ENCODE results near the gene EPX. TPM values are rescaled to one million over a fixed set of nuclear protein-coding genes. Genes with fewer than 3 reads are reported as not detected.
A peak's percentile ranks its signal among the peaks of the same experiment; 100 is the strongest.

The EPX gene
- total RNA-seq, 2 experiments from 2014 or later, result not detected

DNA sequence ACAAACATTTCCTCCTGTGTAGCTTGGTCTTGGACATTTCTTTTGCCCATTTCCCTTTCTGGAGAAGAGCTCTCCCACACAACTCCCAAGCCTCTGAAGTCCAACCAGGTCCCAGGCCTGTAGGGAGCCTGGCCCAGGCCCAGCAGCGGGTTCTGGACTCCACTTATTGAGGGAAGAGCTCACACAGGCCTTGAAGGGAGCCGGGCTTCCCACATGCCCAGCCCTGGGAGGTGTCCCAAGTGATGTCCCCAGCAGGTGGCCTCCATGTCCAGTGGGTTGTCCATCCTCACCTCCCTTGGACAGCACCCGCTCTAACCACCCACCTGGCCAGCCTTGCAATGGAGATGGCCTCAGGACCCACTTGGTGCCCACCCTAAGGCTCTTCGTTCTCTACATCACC is 5.9 kb upstream of the EPX start:
- Mint-ChIP-seq H3K4me1 (no peaks in the 10 kb centered on the region), H3K9me3 (ENCODE audit: low read depth) (no peaks in the 10 kb centered on the region), H3K36me3 (ENCODE audit: low read depth) (no peaks in the 10 kb centered on the region), H3K27ac (no peak overlapping the region), H3K27me3 (peaks cover 2% of the 10 kb centered on the region), H3K4me3 (no peak overlapping the region)
- CTCF ChIA-PET, result interaction anchor here (0.6 to 1.4 kb wide), 4 partner anchors 14 to 504 kb away, joined by 3 to 5 read pairs (median 4); no protein-coding TSS in a partner anchor
- intact Hi-C loops (cut with DNase I, micrococcal nuclease), result no loop called here
- DNase-seq, result no peak
- no peak for ATAC-seq
- POLR2A ChIA-PET, result no interaction called here

DNA sequence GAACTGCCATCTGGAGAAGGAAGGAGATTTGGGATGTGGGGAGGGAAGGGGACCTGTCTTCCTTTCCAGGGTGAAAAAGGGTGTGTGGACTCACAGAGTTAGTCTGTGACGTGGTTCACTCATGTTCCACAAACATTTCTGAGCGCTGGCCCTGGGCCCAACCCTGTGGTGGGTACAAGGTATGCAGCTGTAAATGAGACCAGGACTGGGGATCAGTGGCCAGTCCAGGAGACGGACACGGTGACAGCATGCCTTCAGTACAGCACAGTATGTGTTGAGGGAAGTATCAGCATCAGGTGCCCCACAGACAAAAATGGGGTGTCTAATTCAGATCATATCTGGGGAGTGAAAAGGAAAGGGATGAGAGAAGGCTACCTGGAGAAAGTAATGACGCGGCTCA is 5.5 kb upstream of the EPX start:
- Mint-ChIP-seq H3K27me3 (peaks cover 2% of the 10 kb centered on the region), H3K4me3 (no peak overlapping the region), H3K9me3 (ENCODE audit: low read depth) (no peaks in the 10 kb centered on the region), H3K27ac (no peak overlapping the region), H3K4me1 (no peaks in the 10 kb centered on the region), H3K36me3 (ENCODE audit: low read depth) (no peaks in the 10 kb centered on the region)
- DNase-seq (no peak), ATAC-seq (no peak)
- ChIA-PET POLR2A (no interaction called here), CTCF (interaction anchor here (1.4 kb wide), 2 partner anchors 13 to 15 kb away, joined by 3 to 5 read pairs; no protein-coding TSS in a partner anchor)
- intact Hi-C loops (cut with DNase I, micrococcal nuclease), result no loop called here

DNA sequence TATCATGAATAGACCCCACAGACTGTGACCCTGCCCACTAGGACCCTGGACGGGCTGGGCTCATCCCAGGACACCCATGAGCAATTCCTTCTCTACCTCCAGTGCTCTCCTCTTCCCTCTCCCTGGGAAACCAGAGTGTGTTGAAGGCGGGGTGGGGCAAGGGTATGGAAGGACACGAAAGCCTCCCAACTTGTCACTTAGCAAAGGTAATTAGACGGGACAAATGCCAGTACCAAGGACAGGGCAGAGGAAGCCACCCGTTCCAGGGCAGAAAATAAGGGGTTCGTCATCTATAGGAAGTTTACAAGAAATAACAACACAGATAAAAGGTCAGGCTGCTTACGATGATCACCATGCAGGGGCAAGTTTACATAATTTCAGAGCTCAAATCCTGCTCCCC is 4.9 kb upstream of the EPX start:
- H3K27ac Mint-ChIP-seq, result no peak overlapping the region
- ATAC-seq, result no peak
- ChIA-PET CTCF (interaction anchor here (1.4 kb wide), 1 partner anchor 15 kb away, joined by 3 read pairs; no protein-coding TSS in a partner anchor), POLR2A (no interaction called here)
- intact Hi-C loops (cut with DNase I, micrococcal nuclease), result no loop called here
- H3K27me3 Mint-ChIP-seq, result peaks cover 2% of the 10 kb centered on the region
- H3K36me3 Mint-ChIP-seq (ENCODE audit: low read depth), result no peaks in the 10 kb centered on the region
- no peak for DNase-seq
- no peaks in the 10 kb centered on the region for H3K4me1 Mint-ChIP-seq
- no peaks in the 10 kb centered on the region for H3K9me3 Mint-ChIP-seq (ENCODE audit: low read depth)
- no peak overlapping the region for H3K4me3 Mint-ChIP-seq

DNA sequence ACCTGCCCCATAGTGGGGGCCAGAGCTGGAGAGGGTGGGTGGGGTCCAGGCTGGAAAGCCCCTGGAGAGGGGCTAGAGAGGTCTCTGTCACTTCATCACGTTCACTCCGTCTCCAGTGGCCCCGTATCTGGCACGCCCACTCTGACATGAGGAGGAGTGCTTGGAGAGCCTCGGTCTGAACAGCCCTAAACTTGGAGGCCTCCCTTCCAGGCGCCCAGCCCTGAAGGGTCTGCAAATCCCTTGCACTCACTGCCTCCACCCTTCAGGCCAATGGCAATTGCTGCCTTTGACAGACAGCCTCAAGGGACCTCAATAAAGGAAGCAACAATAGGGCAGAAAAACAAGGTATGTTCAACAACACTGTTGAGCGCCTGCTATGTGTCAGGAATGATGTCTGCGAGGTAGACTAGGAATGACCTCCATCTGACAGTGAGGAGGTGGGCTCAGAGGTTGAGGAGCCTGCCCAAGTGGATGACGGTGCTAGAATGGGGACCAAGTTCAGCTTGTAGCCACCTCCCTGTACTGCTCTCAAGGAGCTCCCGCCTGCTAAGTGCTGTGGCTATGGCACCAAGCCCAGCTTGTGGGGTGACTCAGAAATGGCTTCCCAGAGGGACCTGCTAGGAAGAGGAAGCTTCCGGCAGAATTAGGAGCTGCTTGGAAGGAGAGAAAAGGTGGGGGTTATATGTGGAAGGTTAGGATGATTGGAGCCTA is 2.9 kb upstream of the EPX start:
- H3K9me3 Mint-ChIP-seq (ENCODE audit: low read depth), result no peaks in the 10 kb centered on the region
- H3K27ac Mint-ChIP-seq, result no peak overlapping the region
- ATAC-seq, result no peak
- POLR2A ChIA-PET, result no interaction called here
- intact Hi-C loops (cut with DNase I, micrococcal nuclease), result no loop called here
- peaks cover 4% of the 10 kb centered on the region for H3K27me3 Mint-ChIP-seq
- H3K4me3 Mint-ChIP-seq, result no peak overlapping the region
- DNase-seq, result no peak
- no peaks in the 10 kb centered on the region for H3K36me3 Mint-ChIP-seq (ENCODE audit: low read depth)
- CTCF ChIA-PET, result no interaction called here
- no peaks in the 10 kb centered on the region for H3K4me1 Mint-ChIP-seq

DNA sequence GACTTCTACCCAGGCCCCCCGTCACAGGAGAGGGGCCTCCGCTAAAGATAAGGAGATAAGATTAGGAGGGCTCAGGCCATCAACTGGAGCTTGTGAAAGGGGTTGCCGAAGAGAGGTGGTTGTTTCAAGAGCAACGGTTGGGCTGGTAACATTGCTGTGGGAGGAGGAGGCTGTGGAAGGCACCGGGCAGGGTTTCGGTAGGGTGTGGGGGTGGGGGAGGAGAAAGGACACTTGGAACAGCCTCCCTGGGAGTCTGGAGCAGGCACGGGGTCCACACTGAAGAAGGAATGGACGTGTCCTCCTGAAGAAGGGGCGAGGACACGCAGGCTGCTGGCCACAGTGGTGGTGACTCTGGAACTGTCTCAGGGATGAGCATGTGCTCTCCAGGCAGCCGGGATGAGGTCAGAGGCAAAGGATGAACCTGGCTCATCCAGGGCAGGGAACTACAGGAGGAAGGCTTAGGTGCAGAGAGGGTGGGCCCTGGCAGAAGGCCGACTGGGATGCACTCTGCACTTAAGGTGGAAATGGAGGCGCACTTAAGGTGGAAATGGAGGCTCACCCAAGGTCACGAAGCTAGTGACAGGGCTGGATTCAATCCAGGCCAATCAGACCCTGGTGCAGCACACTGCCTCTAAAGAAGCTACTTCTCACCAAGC is 1.2 kb upstream of the EPX start:
- no peaks in the 10 kb centered on the region for H3K36me3 Mint-ChIP-seq (ENCODE audit: low read depth)
- H3K4me1 Mint-ChIP-seq, result no peaks in the 10 kb centered on the region
- no peaks in the 10 kb centered on the region for H3K9me3 Mint-ChIP-seq (ENCODE audit: low read depth)
- CTCF ChIA-PET, result interaction anchor here (0.8 kb wide), 1 partner anchor 9 kb away, joined by 3 read pairs; no protein-coding TSS in a partner anchor
- peaks cover 5% of the 10 kb centered on the region for H3K27me3 Mint-ChIP-seq
- DNase-seq (no peak), ATAC-seq (no peak)
- intact Hi-C loops (cut with DNase I, micrococcal nuclease), result no loop called here
- no peak overlapping the region for H3K4me3 Mint-ChIP-seq
- POLR2A ChIA-PET, result no interaction called here
- no peak overlapping the region for H3K27ac Mint-ChIP-seq

DNA sequence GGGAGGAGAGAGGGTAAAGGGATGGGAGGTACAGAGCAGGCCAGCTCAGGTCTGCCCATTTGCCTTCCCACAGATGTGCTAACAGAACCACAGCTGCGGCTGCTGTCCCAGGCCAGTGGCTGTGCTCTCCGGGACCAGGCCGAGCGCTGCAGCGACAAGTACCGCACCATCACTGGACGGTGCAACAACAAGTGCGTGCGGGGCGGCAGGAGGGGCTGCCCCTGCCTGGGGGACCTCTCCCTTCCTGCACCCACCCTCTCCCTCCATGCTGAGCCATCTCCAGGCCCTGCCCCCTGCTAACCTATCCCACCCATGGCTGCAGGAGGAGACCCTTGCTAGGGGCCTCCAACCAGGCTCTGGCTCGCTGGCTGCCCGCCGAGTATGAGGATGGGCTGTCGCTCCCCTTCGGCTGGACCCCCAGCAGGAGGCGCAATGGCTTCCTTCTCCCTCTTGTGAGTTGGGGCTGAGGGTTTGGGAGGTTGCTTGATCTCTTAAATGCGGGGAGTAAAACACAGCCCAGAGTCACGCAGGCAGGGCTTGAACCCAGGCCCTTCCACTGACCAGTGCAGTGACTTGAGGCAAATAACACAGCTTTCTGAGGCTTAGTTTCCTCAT is 1.2 kb downstream of the EPX start:
- ATAC-seq, result no peak
- H3K27me3 Mint-ChIP-seq, result peaks cover 3% of the 10 kb centered on the region
- H3K4me1 Mint-ChIP-seq, result no peaks in the 10 kb centered on the region
- no peak for DNase-seq
- no peak overlapping the region for H3K4me3 Mint-ChIP-seq
- CTCF ChIA-PET, result interaction anchor here (1.2 kb wide), 1 partner anchor 25 kb away, joined by 3 read pairs; no protein-coding TSS in a partner anchor
- intact Hi-C loops (cut with DNase I, micrococcal nuclease), result no loop called here
- H3K9me3 Mint-ChIP-seq (ENCODE audit: low read depth), result no peaks in the 10 kb centered on the region
- POLR2A ChIA-PET, result no interaction called here
- no peaks in the 10 kb centered on the region for H3K36me3 Mint-ChIP-seq (ENCODE audit: low read depth)
- no peak overlapping the region for H3K27ac Mint-ChIP-seq

DNA sequence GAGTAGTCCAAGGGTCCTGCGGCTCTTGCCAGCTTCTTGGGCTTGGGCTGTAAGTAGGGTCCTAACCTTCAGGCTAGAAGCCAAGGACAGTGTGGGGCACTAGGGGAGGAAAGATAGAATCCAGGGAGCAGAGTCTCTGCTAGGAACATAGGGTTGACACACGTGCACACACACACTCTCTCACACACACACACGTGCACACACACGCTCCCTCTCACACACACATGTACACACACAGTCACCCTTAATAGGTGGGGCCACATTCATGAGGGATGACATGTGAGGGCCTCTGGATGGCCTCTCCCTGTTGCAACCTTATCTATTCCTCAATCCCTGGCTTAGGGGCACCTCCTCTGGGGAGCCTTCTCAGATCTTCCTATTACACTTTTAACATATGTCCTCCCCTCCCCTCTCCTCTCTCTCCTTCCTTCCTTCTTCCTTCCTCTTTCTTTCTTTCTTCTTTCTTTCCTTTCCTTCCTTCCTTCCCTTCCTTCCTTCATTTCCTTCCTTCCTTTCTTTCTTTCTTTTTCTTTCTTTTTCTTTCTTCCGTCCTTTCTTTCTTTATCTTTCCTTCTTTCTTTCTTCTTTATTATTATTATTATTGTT is 3.1 kb downstream of the EPX start:
- no peak overlapping the region for H3K4me3 Mint-ChIP-seq
- POLR2A ChIA-PET, result no interaction called here
- no peaks in the 10 kb centered on the region for H3K9me3 Mint-ChIP-seq (ENCODE audit: low read depth)
- no peaks in the 10 kb centered on the region for H3K4me1 Mint-ChIP-seq
- H3K36me3 Mint-ChIP-seq (ENCODE audit: low read depth), result no peaks in the 10 kb centered on the region
- no peak overlapping the region for H3K27ac Mint-ChIP-seq
- no peak for DNase-seq
- intact Hi-C loops (cut with DNase I, micrococcal nuclease), result no loop called here
- no peak for ATAC-seq
- peaks cover 3% of the 10 kb centered on the region for H3K27me3 Mint-ChIP-seq
- CTCF ChIA-PET, result interaction anchor here (0.5 to 1.0 kb wide), 3 partner anchors 19 to 303 kb away, joined by 3 read pairs; no protein-coding TSS in a partner anchor

DNA sequence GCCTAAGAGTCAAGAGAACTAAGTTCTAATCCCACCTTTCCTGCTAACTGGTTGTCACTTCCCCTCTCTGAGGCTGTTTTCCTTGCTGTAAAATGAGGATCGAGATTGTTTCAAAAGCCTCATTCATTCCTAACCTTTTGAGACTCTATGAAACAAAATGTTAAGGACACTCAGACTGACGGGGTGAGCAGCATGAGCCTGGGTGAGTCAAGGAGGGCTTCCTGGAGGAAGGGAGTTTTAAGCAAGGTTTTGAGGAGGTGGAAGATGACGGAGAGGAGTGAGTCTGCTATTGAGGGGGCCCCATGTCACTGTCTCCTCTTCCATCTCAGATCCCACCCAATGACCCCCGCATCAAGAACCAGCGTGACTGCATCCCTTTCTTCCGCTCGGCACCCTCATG is 4.1 kb downstream of the EPX start:
- CTCF ChIA-PET, result interaction anchor here (1.0 kb wide), 1 partner anchor 18 kb away, joined by 3 read pairs; no protein-coding TSS in a partner anchor
- no peak for DNase-seq
- no peak for ATAC-seq
- no peak overlapping the region for H3K4me3 Mint-ChIP-seq
- peaks cover 3% of the 10 kb centered on the region for H3K27me3 Mint-ChIP-seq
- POLR2A ChIA-PET, result no interaction called here
- intact Hi-C loops (cut with DNase I, micrococcal nuclease), result no loop called here
- H3K4me1 Mint-ChIP-seq, result no peaks in the 10 kb centered on the region
- H3K27ac Mint-ChIP-seq, result no peak overlapping the region
- no peaks in the 10 kb centered on the region for H3K9me3 Mint-ChIP-seq (ENCODE audit: low read depth)
- H3K36me3 Mint-ChIP-seq (ENCODE audit: low read depth), result no peaks in the 10 kb centered on the region

DNA sequence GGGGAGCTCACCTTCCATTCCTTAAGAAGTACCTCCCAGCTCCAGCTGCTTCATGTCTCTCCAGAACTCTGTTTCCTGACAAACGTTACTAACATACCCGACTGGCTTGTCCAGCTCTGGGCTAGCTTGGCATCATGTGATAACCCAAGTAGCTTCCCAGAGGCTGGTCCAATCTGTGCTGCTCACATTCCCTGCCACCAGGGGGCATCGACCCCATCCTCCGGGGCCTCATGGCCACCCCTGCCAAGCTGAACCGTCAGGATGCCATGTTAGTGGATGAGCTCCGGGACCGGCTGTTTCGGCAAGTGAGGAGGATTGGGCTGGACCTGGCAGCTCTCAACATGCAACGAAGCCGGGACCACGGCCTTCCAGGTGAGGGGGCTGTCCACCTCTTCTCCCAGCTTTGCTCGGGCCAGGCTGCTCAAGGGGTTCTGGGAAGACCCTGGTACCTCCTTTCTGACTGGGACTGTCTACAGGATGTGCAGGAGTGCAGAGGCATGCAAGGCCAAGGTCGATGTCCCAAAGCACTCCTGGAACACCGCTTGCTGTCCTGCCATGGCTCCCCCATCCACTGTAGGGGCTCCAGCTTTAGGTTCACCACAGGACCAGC is 7.6 kb downstream of the EPX start:
- Mint-ChIP-seq H3K4me3 (no peak overlapping the region), H3K4me1 (no peaks in the 10 kb centered on the region), H3K27me3 (no peaks in the 10 kb centered on the region), H3K36me3 (ENCODE audit: low read depth) (no peaks in the 10 kb centered on the region), H3K9me3 (ENCODE audit: low read depth) (no peaks in the 10 kb centered on the region), H3K27ac (no peak overlapping the region)
- DNase-seq (peak; percentile 79), ATAC-seq (peak; percentile 95)
- POLR2A ChIA-PET, result interaction anchor here (1.0 kb wide), 1 partner anchor 193 kb away, joined by 3 read pairs; no protein-coding TSS in a partner anchor
- CTCF ChIA-PET, result interaction anchor here (0.6 to 2.3 kb wide), 47 partner anchors 9 to 929 kb away, joined by 3 to 16 read pairs (median 3); partner anchors contain the start of genes CUEDC1, MKS1, RNF43 and SRSF1
- intact Hi-C loops (cut with DNase I, micrococcal nuclease), result loop anchor here in 1 of 2 experiments (1.0 kb wide), 1 partner anchor 247 kb away; no protein-coding TSS in a partner anchor

DNA sequence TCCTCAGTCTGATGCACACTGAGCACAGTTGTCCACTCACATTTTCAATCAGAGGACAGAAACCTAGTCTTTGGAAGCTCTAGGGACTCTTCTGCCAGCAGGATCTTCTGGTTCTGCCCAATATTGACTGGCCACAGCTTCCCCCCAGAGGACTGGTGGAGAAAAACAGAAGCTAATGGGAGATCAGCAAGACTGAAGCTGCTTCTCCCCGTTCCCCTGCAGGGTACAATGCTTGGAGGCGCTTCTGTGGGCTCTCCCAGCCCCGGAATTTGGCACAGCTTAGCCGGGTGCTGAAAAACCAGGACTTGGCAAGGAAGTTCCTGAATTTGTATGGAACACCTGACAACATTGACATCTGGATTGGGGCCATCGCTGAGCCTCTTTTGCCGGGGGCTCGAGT is 10.3 kb downstream of the EPX start:
- no peaks in the 10 kb centered on the region for H3K9me3 Mint-ChIP-seq (ENCODE audit: low read depth)
- intact Hi-C loops (cut with DNase I, micrococcal nuclease), result no loop called here
- H3K36me3 Mint-ChIP-seq (ENCODE audit: low read depth), result no peaks in the 10 kb centered on the region
- no peaks in the 10 kb centered on the region for H3K4me1 Mint-ChIP-seq
- ChIA-PET POLR2A (no interaction called here), CTCF (interaction anchor here (1.3 to 1.5 kb wide), 2 partner anchors 55 to 89 kb away, joined by 3 read pairs; partner anchors contain the start of gene OR4D1)
- no peaks in the 10 kb centered on the region for H3K27me3 Mint-ChIP-seq
- H3K27ac Mint-ChIP-seq, result no peak overlapping the region
- ATAC-seq (no peak), DNase-seq (no peak)
- no peak overlapping the region for H3K4me3 Mint-ChIP-seq

DNA sequence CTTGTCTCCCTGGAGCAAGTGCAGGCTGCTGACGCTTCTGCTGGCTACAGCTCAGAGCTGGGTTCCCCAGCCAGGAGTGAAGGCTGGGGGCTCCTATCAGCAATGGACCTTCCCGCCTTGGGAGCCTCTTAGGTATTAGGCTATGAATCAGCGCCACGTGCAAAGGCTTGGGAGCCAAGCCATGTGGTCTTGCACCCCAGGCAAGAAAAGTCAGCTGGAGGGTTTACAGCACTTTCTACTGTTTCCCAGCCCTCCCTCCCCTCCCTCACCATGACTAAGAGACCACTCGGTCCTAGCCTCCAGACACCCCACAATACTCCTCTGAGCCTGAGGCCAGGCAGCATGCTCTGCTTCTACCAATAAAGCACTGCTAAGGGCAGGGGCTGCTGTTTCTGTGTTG is 12.3 kb downstream of the EPX start:
- H3K27me3 Mint-ChIP-seq, result no peaks in the 10 kb centered on the region
- intact Hi-C loops (cut with DNase I, micrococcal nuclease), result no loop called here
- no peaks in the 10 kb centered on the region for H3K4me1 Mint-ChIP-seq
- peaks cover 5% of the 10 kb centered on the region for H3K36me3 Mint-ChIP-seq (ENCODE audit: low read depth)
- POLR2A ChIA-PET, result interaction anchor here (0.5 kb wide), 1 partner anchor 392 kb away, joined by 3 read pairs; no protein-coding TSS in a partner anchor
- CTCF ChIA-PET, result interaction anchor here (0.5 to 0.7 kb wide), 3 partner anchors 14 to 307 kb away, joined by 3 to 4 read pairs (median 3); partner anchors contain the start of genes HSF5 and MKS1
- H3K4me3 Mint-ChIP-seq, result no peak overlapping the region
- DNase-seq (no peak), ATAC-seq (no peak)
- H3K9me3 Mint-ChIP-seq (ENCODE audit: low read depth), result no peaks in the 10 kb centered on the region
- H3K27ac Mint-ChIP-seq, result no peak overlapping the region
